HG02981 (cell line): ENCODE results near the gene TUBB3.
"Not testable (repeated sequence)": the region's sequence is repeated elsewhere in the genome, so short reads cannot be mapped to it uniquely, and the experiment has no call there.

Experiments used
- ATAC-seq: cut with Tn5 transposase; IDR thresholded peaks from one replicate; pipeline ENCODE4 v1.9.1; 2021; ENCODE audit warnings: mild to moderate bottlenecking, moderate library complexity; ENCODE audit not compliant: unreplicated experiment

TUBB3 gene

DNA sequence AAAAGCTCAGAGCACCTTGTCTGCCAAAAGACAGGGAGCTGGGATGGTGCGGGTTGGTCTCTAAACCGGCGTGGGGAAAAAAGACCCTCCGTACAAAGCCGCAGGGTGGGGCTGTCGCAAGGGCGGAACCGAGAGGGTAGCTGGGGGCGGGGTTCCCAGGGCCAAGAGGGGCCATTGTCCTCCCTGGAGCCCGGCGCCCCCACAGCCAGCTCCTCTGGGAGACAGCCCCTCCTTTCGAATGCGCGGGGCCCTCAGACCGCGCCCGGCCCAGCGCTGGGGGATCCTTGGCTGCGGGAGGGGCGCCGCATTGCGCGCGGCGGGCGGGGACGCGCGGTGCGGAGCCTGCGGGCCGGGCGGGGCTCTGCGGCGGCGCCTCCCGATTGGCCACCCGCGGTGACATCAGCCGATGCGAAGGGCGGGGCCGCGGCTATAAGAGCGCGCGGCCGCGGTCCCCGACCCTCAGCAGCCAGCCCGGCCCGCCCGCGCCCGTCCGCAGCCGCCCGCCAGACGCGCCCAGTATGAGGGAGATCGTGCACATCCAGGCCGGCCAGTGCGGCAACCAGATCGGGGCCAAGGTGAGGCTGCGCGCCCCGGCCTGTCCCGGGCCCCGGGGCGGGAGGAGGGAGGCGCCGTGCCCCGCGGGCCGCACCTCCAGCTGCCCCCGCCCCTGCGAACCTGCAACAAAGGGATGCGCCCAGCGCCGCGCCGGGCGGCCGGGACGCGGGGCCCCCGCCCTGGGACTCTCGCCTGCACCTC is at the start of gene TUBB3:
TSS of gene TUBB3 (plus strand) at position 459 of the 756 bp plus-strand sequence. CDS start at position 519, 60 bp downstream.
- ATAC-seq, result no peak

GRCh38 chr16:89873972-89874689 is 49.0 kb upstream of the TUBB3 start:
- peak; percentile 61 for ATAC-seq

DNA sequence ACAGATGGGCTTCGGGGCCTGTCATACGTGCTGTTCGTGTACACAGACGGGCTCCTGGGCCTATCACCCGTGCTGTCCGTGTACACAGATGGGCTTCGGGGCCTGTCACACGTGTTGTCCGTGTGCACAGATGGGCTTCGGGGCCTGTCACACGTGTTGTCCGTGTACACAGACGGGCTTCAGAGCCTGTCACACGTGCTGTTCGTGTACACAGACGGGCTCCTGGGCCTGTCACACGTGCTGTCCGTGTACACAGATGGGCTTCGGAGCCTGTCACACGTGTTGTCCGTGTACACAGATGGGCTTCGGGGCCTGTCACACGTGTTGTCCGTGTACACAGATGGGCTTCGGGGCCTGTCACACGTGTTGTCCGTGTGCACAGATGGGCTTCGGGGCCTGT is 44.0 kb upstream of the TUBB3 start:
- not testable (repeated sequence) for ATAC-seq

GRCh38 chr16:89880477-89881367 is 42.4 kb upstream of the TUBB3 start:
- no peak for ATAC-seq

GRCh38 chr16:89881368-89881730 is 41.8 kb upstream of the TUBB3 start:
- no peak for ATAC-seq

DNA sequence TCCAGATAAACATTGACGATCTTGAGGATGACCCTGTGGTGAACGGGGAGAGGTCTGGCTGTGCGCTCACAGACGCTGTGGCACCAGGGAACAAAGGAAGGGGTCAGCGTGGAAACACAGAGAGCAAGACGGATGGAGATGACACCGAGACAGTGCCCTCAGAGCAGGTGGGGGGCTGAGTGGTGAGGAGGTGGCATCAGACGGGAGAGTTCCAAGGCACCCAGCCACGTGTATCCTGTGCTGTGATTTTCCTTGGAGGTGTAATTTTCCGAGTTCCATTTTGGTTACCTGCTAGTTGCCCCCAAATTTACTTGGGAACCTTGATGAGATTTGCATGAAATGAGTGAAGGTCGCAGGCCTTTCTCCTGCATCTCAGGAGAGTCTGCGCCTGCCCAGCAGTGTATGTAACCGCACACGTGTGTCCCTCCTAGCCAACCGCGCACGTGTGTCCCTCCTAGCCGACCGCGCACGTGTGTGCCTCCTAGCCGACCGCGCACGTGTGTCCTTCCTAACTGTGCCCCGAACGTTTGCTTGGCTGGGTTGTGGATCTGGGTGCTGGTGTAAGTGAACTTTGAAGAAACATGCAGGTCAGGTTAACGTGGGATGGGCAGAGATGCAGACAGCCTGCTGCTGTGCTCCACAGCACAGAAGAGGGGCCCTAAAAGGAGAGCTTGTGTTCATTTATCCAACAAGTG is 39.6 kb upstream of the TUBB3 start:
- ATAC-seq, result no peak

DNA sequence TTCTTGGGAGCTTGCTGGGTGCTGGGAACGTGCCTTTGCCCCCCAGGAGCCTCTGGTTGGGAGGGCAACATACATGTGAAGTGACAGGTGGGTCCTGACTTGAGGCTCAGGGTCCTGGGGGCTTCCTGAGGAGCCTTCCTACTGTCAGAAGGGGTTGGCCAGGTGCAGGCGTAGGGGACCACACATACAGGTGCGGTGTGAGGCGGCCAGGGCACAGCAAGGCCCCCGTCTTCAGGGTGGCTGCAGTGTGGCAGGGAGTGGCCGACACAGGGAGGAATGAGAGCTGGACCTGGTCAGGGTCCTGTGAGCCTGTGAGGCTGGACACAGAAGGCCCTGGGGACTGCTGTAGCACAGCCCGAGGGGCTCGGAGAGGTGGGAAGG is 39.1 kb upstream of the TUBB3 start:
- no peak for ATAC-seq

DNA sequence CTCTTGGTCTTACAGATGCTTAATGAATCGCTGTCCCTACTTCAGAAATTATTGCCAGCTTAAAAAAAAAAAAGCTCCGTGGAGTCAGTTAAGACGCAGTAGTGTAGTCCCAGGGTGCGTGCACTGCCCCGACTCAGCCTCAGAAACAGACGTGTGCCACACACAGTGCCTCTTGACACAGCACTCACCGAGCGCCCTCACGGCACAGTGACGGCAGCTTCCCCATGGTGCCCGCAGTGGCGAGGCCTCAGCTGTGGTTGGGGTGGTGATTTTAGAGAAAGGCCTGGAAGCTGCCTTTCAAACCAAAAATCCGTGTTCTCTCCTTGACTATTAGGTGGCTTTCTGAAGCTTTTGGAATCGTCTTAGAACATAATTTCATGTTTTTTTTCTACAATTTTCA is 35.9 kb upstream of the TUBB3 start:
- ATAC-seq, result no peak

DNA sequence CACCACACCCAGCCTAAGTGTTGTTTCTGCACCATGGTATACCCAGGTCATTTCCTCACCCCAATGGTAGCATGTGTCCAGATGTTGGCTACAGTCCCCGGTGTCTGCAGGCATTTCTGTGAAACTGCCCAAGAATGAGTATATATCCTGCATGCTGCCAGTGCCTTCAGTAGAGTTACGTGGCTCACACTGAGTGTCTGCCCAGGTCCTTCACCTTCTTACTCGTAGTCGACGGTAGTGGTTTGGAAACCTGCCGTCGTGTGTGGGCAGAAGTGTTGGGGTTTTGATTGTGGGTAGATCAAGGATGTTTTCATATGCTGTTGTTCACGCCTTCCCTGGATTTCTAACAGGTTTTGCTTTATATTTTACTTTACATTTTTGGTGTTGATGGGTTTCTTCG is 32.9 kb upstream of the TUBB3 start:
- no peak for ATAC-seq

DNA sequence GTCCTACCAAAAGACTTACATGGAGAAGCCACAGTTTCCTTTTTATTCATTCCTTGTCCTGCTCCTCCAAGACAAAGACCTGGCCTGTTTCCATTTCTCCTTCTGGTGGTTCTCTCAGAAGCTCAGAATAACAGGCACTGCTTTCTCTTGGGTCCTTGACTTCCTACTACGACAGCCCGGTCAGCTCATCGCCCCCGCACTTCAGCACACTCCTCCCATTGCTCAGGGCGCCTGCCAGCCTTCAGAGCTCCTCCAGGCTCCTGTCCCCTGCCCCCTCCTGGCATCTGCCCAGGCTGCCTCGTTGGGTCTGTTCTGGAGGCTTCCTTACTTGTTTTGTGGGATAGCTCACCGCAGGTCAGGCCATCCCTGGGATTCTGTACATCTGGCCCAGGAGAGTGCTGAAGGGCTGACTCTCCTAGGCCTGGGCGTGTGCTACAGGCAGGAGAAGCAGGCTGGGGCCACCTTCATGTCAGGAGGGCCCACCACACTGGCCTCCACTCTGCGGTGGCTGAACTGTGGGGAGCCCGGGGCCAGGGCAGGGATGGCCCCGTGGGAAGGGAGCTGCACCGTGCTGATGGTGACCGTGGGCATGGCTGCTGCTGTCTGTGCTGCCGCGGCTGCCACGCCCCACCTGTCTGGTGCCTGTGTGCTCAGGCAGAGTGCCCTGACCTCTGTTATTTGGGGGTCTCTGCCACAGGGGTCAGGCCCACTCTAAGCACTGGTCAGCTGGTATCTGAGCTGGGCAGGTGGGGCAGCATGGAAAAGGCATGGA is 32.1 kb upstream of the TUBB3 start:
- ATAC-seq, result no peak

DNA sequence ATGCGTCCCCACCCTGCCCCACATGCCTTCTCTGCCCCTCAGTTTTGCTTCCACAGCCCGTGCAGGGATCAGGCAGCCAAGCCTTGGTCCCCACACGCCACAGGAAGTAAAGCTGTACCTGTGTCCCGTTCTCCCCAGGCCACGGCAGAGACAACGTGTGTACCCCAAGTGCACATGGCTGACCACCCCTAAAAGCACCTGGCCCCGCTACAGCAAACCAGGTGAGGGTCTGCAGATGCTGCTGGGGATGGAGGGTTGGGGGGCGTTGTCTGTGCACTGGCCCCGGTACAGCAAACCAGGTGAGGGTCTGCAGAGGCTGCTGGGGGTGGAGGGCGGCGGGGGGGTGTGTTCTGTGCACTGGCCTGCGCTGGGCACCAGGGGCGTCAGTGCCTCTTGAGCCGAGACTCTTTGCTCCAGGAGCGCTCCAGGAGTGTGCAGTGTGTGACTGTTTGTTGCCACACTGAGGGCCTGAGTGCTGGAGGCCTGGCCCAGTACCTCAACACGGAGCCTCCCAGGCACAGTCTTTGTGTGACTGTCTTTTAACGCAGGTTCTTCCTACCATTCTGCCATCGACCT is 31.0 kb upstream of the TUBB3 start:
- no peak for ATAC-seq

DNA sequence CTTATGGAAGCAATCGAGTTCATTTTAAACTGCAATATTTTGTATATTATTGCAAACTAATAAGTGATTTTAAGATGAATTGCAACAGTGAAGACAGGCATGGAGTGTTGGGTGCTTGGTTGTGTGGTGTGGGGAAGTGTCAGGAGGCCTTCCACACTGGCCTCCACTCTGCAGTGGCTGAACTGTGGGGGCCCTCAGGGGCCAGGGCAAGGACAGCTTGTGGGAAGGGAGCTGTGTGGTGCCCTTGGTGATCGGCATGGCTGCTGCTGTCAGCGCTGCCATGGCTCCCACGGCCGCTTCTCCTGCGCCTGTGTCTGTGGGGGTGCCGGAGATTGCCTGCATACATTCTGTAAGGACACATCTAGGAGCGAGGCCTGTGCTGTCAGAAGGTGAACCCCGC is 30.5 kb upstream of the TUBB3 start:
- no peak for ATAC-seq

DNA sequence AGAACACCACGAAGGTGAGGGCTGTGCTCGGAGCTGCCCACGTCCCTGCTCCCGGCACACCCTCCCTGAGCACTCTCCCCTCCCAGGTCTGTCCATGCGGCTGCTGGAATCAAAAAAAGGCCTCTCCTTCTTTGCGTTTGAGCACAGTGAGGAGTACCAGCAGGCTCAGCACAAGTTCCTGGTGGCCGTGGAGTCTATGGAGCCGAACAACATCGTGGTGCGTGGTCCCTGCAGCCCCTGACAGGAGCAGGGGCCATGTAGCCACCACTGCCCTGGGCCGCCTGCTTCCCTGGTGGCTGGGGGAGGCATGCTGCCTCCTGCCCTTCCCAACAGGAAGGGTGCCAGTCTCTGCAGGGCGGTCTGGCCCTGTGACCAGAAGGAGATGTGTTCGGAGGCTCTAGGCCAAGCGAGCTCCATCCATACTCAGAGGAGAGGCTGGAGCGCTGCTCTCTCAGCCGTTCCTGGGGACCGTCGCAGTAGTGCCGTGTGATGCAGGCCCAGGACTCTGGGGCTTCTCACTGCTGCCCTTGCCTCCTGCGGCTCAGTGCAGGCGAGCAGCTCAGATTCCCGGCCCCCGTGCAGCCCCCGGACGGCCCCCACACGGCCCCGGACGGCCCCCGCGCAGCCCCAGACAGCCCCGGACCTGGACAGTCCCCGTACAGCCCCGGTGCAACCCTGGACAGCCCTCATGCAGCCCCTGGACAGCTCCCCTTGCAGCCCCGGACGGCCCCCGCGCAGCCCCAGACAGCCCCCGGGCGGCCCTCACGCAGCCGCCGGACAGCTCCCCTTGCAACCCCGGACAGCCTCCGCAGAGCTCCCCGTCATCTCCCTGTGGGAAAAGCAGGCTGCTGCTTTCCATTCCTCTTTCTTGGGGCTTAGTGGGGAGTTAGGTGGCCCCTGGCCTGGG is 29.2 kb upstream of the TUBB3 start:
- ATAC-seq, result no peak

GRCh38 chr16:89895482-89896250 is 27.5 kb upstream of the TUBB3 start:
- ATAC-seq, result no peak

DNA sequence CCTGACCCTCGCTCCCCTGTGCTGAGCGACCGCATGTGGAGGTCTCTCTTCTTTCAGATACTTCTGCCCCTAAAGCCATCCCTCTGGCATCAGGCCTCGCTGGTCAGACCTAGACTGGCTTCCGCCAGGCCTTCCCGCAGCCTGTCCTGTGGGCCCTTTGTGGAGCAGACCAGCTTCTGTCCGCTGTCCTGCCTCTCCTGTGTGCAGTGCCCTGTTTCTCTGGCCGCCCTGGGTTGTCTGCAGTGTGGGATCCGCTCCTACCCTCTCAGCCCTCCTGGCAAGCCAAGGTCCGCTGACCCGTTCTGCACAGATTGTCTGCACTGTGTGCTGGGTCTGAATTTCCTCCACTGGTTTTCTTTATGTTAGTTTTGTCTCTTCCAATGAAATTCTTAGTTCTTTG is 25.9 kb upstream of the TUBB3 start:
- ATAC-seq, result no peak

DNA sequence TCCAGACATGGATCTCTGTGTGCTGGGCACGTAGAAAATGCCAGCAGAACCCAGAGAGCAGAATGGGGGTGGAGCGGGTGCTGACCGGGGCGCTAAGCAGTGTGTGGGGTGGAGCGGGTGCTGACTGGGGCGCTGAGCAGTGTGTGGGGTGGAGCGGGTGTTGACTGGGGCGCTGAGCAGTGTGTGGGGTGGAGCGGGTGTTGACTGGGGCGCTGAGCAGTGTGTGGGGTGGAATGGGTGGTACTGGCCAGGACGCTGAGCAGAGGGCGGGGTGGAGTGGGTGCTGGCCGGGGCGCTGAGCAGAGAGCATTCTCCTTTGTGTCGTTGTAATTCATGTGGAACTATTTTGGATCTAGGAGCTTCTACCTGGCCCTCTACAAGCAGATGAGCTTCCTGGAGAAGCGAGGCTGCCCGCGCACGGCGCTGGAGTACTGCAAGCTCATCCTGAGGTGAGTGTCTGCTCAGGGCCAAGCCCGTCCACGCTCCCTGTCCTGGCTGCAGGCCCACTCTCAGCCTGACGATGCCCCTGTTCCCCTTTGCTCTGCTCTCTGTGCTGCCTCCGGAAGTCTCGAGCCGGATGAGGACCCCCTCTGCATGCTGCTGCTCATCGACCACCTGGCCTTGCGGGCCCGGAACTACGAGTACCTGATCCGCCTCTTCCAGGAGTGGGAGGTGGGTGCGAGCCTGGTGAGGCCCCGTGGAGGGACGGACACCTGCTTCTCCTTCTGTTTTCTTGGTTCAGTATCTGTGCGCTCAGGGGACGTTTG is 24.8 kb upstream of the TUBB3 start:
- ATAC-seq, result no peak

DNA sequence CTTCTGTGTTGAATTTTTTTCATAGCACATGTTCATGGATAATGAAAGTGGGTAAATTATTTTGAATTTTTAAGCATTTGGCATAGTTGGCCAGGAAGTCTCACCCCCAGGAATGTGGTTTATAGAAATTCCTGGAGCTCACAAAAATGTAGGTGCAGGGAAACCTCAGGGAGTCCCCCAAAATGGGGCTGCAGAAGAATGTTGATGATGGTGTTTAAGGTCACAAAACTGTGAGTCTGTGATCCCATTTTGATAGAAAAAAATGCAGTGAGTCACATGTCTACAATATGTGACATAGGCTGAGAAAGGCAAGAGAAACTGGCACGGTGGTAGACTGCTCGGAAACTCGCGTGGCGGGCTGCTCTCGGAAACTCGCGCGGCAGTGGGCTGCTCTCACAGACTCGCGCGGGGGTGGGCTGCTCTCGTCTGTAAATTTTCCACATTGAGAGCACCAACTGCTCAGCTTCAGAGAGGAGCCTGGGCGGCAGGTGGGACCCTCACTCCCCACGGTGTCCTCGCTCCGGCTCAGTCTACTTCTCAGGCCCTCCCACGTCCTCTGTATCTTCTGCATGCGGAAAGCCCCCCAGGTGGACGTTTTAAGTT is 23.2 kb upstream of the TUBB3 start:
- no peak for ATAC-seq
